H9 (cell line): ENCODE data around the gene RSPO3. TPM values are rescaled to one million over a fixed set of nuclear protein-coding genes. Genes with fewer than 3 reads are reported as not detected.

Experiments
- DNase-seq: peaks from one replicate; pipeline ENCODE4 v3.0.0-alpha.2; 2017
- H2AFZ ChIP-seq: one replicate; pipeline ENCODE4 v1.6.1; 2013; ENCODE audit warnings: mild to moderate bottlenecking, low read length, control low read depth, moderate library complexity
- H2AK5ac ChIP-seq: 2 replicates; pipeline ENCODE4 v1.6.1; 2013; ENCODE audit warnings: low read length, control low read depth, mixed read lengths; ENCODE audit not compliant: insufficient read length
- H2BK120ac ChIP-seq: one replicate; pipeline ENCODE4 v1.6.1; 2013; ENCODE audit warnings: low read depth, mild to moderate bottlenecking, low read length, control low read depth, inconsistent platforms; ENCODE audit not compliant: poor library complexity, severe bottlenecking
- H2BK12ac ChIP-seq: 2 replicates; pipeline ENCODE4 v1.6.1; 2013; ENCODE audit warnings: low read length, control low read depth, mixed read lengths, low read depth; ENCODE audit not compliant: insufficient read length
- H2BK15ac ChIP-seq: 2 replicates; pipeline ENCODE4 v1.6.1; 2013; ENCODE audit warnings: low read depth, low read length, control low read depth
- H2BK20ac ChIP-seq: one replicate; pipeline ENCODE4 v1.6.1; 2013; ENCODE audit warnings: low read depth, mild to moderate bottlenecking, low read length, control low read depth, inconsistent platforms; ENCODE audit not compliant: poor library complexity, severe bottlenecking
- H2BK5ac ChIP-seq: 2 replicates; pipeline ENCODE4 v1.6.1; 2013; ENCODE audit warnings: low read length, control low read depth, mixed read lengths; ENCODE audit not compliant: insufficient read length
- H3K14ac ChIP-seq: 2 replicates; pipeline ENCODE4 v1.6.1; 2013; ENCODE audit warnings: low read length, control low read depth; ENCODE audit not compliant: insufficient read depth
- H3K18ac ChIP-seq: 2 replicates; pipeline ENCODE4 v1.6.1; 2013; ENCODE audit warnings: low read depth, mild to moderate bottlenecking, mixed read lengths, low read length, control low read depth; ENCODE audit not compliant: insufficient read length
- H3K23ac ChIP-seq: 2 replicates; pipeline ENCODE4 v1.6.1; 2013; ENCODE audit warnings: low read length, control low read depth, mixed read lengths, low read depth; ENCODE audit not compliant: insufficient read length
- H3K23me2 ChIP-seq: 2 replicates; pipeline ENCODE4 v1.6.1; 2013; ENCODE audit warnings: low read depth, mild to moderate bottlenecking, mixed read lengths, low read length, control low read depth; ENCODE audit not compliant: insufficient read length, poor library complexity, severe bottlenecking
- H3K27ac ChIP-seq: 2 replicates; pipeline ENCODE4 v1.5.1; 2013; ENCODE audit warnings: low read length, control low read depth, mixed read lengths, low read depth; ENCODE audit not compliant: insufficient read length
- H3K27me3 ChIP-seq: 2 replicates; pipeline ENCODE4 v1.6.1; 2013; ENCODE audit warnings: low read length, control low read depth, inconsistent platforms; ENCODE audit not compliant: insufficient read depth
- H3K4ac ChIP-seq: 2 replicates; pipeline ENCODE4 v1.6.1; 2013; ENCODE audit warnings: low read depth, mild to moderate bottlenecking, control low read depth, inconsistent platforms, low read length, moderate library complexity
- H3K4me1 ChIP-seq: 2 replicates; pipeline ENCODE4 v1.6.1; 2013; ENCODE audit warnings: low read length, control low read depth, inconsistent platforms; ENCODE audit not compliant: insufficient read depth
- H3K4me2 ChIP-seq: 2 replicates; pipeline ENCODE4 v1.6.1; 2013; ENCODE audit warnings: low read length, control low read depth, mixed read lengths; ENCODE audit not compliant: insufficient read length, insufficient read depth
- H3K56ac ChIP-seq: 2 replicates; pipeline ENCODE4 v1.6.1; 2013; ENCODE audit warnings: low read depth, mild to moderate bottlenecking, mixed read lengths, low read length, control low read depth; ENCODE audit not compliant: insufficient read length
- H3K79me1 ChIP-seq: 2 replicates; pipeline ENCODE4 v1.6.1; 2013; ENCODE audit warnings: low read depth, mild to moderate bottlenecking, moderate library complexity, low read length, control low read depth, inconsistent platforms; ENCODE audit not compliant: insufficient read depth, poor library complexity, severe bottlenecking
- H3K79me2 ChIP-seq: 2 replicates; pipeline ENCODE4 v1.6.1; 2013; ENCODE audit warnings: low read length, control low read depth, inconsistent platforms; ENCODE audit not compliant: insufficient read depth
- H3K9ac ChIP-seq: 2 replicates; pipeline ENCODE4 v1.6.1; 2013; ENCODE audit warnings: low read length, control low read depth, mixed read lengths; ENCODE audit not compliant: insufficient read length; ENCODE audit errors: extremely low read depth
- H3K9me3 ChIP-seq: one replicate; pipeline ENCODE4 v1.6.1; 2013; ENCODE audit warnings: low read depth, low read length, inconsistent platforms; ENCODE audit not compliant: control insufficient read depth
- H3T11ph ChIP-seq: one replicate; pipeline ENCODE4 v1.6.1; 2013; ENCODE audit warnings: mild to moderate bottlenecking, low read length, control low read depth, inconsistent platforms
- H4K20me1 ChIP-seq: one replicate; pipeline ENCODE4 v1.6.1; 2013; ENCODE audit not compliant: control insufficient read depth, insufficient read length, insufficient read depth
- H4K5ac ChIP-seq: 2 replicates; pipeline ENCODE4 v1.6.1; 2013; ENCODE audit warnings: low read depth, mild to moderate bottlenecking, mixed read lengths, low read length, control low read depth; ENCODE audit not compliant: insufficient read length
- H4K8ac ChIP-seq: replicated peaks from 2 replicates; pipeline ENCODE4 v1.6.1; 2013; ENCODE audit warnings: low read length, control low read depth, mixed read lengths, low read depth; ENCODE audit not compliant: insufficient read length
- H4K91ac ChIP-seq: 2 replicates; pipeline ENCODE4 v1.6.1; 2013; ENCODE audit warnings: low read depth, mild to moderate bottlenecking, moderate library complexity, mixed read lengths, low read length, control low read depth; ENCODE audit not compliant: insufficient read length
- H3K27ac Mint-ChIP-seq, 3 experiments: 2 replicates in 2 of 3; 3 replicates in 1 of 3; pipeline ENCODE4 v1.8.0; 2020 to 2021; ENCODE audit warnings: mixed read lengths in 3 of 3, mild to moderate bottlenecking in 1 of 3, moderate library complexity in 1 of 3
- H3K27me3 Mint-ChIP-seq: 2 replicates; pipeline ENCODE4 v1.8.0; 2021; ENCODE audit warnings: low read depth, mild to moderate bottlenecking, moderate library complexity, mixed read lengths
- H3K36me3 Mint-ChIP-seq, 3 experiments: 2 replicates in 2 of 3; 3 replicates in 1 of 3; pipeline ENCODE4 v1.8.0; 2020 to 2021; ENCODE audit warnings: low read depth in 3 of 3, mixed read lengths in 3 of 3; ENCODE audit not compliant: insufficient read depth in 1 of 3
- H3K4me1 Mint-ChIP-seq, 2 experiments: 2 replicates each; pipeline ENCODE4 v1.8.0; 2020; ENCODE audit warnings: mixed read lengths in 2 of 2
- H3K4me3 Mint-ChIP-seq, 2 experiments: 2 replicates in 1 of 2; 3 replicates in 1 of 2; pipeline ENCODE4 v1.8.0; 2020 to 2021; ENCODE audit warnings: mild to moderate bottlenecking in 2 of 2, mixed read lengths in 2 of 2, moderate library complexity in 1 of 2
- H3K9me3 Mint-ChIP-seq, 2 experiments: 2 replicates in 1 of 2; 3 replicates in 1 of 2; pipeline ENCODE4 v1.8.0; 2020; ENCODE audit warnings: mild to moderate bottlenecking in 2 of 2, mixed read lengths in 2 of 2, moderate library complexity in 1 of 2
- WGBS: extraction: QIAGEN DNeasy Blood & Tissue Kit; methylation state at CpG from one replicate; pipeline ENCODE4 v1.1.7; 2013; ENCODE audit warnings: missing lambda C conversion rate, low lambda C conversion rate, mixed read lengths; ENCODE audit not compliant: insufficient read length; ENCODE audit errors: extremely low coverage; 5-methylcytosine and 5-hydroxymethylcytosine counted together
- total RNA-seq: library from RNA; stranded (reverse); gene quantifications from 2 replicates; pipeline ENCODE4 v1.2.1, GENCODE V29; 2021
- TF ChIP-seq, protein P1 (sequence below): fragments of 200-600 bp; sonication (generic); conservative IDR thresholded peaks from 3 replicates; pipeline ENCODE4 v1.8.0; 2021; ENCODE audit warnings: antibody characterized with exemption, mild to moderate bottlenecking

Gene RSPO3
- total RNA-seq, 1 experiment from 2014 or later, result not detected

- Histone ChIP-seq H2AK5ac (no peak overlapping the region), H3K79me1 (no peaks in the 10 kb centered on the region), H3K4ac (no peak overlapping the region), H2BK5ac (no peak overlapping the region), H2BK12ac (no peak overlapping the region), H3K79me2 (no peaks in the 10 kb centered on the region), H3K27me3 (no peaks in the 10 kb centered on the region), H3T11ph (no peak overlapping the region), H4K8ac (no peak overlapping the region), H2AFZ (no peak overlapping the region), H4K91ac (no peak overlapping the region), H3K4me2 (no peak overlapping the region), H4K5ac (no peak overlapping the region), H3K9me3 (no peaks in the 10 kb centered on the region), H2BK120ac (no peak overlapping the region), H3K23me2 (no peaks in the 10 kb centered on the region), H3K23ac (no peak overlapping the region), H3K14ac (no peak overlapping the region), H2BK20ac (no peak overlapping the region), H3K18ac (no peak overlapping the region), H3K9ac (no peak overlapping the region), H3K4me1 (no peaks in the 10 kb centered on the region), H4K20me1 (no peaks in the 10 kb centered on the region), H2BK15ac (no peak overlapping the region), H3K56ac (no peak overlapping the region), H3K27ac (no peak overlapping the region)
- H3K4me3 Mint-ChIP-seq, result no peak overlapping the region
- H3K27ac Mint-ChIP-seq, result no peak overlapping the region
- H3K27me3 Mint-ChIP-seq, result no peaks in the 10 kb centered on the region
- DNase-seq, result no peak
- H3K36me3 Mint-ChIP-seq, result peaks cover 0 to 4% (median 0%) of the 10 kb centered on the region in 3 experiments; a peak in 1 of 7 replicates
- H3K4me1 Mint-ChIP-seq, result 0 out of 4 replicates have a peak, but pooled peaks cover 0 to 2% of the 10 kb centered on the region in 2 experiments
- TF ChIP-seq, protein P1, sequence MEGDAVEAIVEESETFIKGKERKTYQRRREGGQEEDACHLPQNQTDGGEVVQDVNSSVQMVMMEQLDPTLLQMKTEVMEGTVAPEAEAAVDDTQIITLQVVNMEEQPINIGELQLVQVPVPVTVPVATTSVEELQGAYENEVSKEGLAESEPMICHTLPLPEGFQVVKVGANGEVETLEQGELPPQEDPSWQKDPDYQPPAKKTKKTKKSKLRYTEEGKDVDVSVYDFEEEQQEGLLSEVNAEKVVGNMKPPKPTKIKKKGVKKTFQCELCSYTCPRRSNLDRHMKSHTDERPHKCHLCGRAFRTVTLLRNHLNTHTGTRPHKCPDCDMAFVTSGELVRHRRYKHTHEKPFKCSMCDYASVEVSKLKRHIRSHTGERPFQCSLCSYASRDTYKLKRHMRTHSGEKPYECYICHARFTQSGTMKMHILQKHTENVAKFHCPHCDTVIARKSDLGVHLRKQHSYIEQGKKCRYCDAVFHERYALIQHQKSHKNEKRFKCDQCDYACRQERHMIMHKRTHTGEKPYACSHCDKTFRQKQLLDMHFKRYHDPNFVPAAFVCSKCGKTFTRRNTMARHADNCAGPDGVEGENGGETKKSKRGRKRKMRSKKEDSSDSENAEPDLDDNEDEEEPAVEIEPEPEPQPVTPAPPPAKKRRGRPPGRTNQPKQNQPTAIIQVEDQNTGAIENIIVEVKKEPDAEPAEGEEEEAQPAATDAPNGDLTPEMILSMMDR, result no peak
- WGBS, result no CpG with 5 or more reads among the region's 6 CpGs
- peaks cover 0 to 3% of the 10 kb centered on the region in 2 experiments; a peak in 2 of 5 replicates for H3K9me3 Mint-ChIP-seq
Measured at GRCh38 chr6:127210725-127211124, 92.3 kb downstream of the RSPO3 start.
